ENCODE results near the gene PGAM2.

DNA sequence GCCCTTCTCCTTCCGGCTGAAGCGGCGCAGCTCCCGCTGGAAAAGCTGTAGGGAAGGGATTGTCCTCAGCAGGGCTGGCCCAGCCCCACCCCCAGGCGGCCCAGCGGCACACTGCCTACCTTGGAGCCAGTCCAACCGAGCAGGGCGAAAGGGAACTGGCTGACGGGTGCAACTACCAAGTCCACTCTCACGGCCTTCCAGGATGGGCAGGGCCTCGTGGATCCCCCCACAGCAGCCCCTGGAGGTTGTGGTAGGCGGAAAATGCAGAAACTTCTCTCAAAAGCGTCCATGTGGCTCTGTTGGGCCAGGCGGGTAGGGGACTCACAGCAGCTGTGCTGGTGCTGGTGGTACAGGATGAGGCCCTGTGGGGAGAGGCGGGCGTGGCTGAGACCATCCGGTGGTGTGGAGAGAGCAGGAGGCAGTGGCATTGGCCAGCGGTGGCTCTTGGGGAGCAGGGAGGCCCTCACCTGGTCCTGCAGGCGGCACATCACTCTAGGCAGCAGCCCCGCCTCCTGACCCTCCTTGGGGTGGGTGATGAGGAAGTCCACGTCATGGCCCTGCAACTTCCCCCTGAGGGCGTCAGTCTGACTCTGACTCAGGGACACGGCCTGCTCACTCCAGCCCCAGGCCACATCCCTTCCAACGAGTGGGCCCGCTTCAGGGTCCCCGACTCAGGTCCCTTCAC lies 8.4 kb upstream of the PGAM2 start:
- TF ChIP-seq, protein P1, sequence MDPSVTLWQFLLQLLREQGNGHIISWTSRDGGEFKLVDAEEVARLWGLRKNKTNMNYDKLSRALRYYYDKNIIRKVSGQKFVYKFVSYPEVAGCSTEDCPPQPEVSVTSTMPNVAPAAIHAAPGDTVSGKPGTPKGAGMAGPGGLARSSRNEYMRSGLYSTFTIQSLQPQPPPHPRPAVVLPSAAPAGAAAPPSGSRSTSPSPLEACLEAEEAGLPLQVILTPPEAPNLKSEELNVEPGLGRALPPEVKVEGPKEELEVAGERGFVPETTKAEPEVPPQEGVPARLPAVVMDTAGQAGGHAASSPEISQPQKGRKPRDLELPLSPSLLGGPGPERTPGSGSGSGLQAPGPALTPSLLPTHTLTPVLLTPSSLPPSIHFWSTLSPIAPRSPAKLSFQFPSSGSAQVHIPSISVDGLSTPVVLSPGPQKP (IDR thresholded peaks at IDR 0.05; ENCODE audit: borderline replicate concordance, low read depth, low read length) = no peak
- TF ChIP-seq POLR2A (IDR thresholded peaks at IDR 0.05; ENCODE audit: low read depth, low read length) (no peak), MAZ (IDR thresholded peaks at IDR 0.05; ENCODE audit: borderline replicate concordance, low read depth, low read length) (no peak)
